ENCODE data around the gene ATAD1.

The ATAD1 gene

DNA sequence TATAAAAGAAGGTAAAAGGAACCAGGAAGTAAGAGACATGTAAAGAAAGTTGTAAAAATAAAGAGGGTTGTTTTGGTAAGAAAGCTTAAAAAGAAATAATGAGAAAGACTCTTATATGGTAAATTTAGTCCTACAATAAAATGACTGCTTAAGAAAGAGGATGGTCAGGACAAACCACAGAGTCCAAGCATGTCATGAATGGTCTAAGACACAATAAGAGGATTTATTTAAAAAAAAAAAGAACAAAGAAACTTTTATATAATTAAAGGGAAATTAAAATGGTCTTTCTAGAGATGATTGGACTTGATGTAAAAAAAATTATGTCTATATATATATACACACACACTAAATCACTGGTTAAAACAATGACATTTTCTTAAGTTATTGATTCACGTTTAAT is 18.2 kb downstream of the ATAD1 start:
- no peak overlapping the region for H3K4me3 ChIP-seq (ENCODE audit: low read depth, low read length)
- no peak for DNase-seq (ENCODE audit: low read depth)
- TF ChIP-seq, protein P1, sequence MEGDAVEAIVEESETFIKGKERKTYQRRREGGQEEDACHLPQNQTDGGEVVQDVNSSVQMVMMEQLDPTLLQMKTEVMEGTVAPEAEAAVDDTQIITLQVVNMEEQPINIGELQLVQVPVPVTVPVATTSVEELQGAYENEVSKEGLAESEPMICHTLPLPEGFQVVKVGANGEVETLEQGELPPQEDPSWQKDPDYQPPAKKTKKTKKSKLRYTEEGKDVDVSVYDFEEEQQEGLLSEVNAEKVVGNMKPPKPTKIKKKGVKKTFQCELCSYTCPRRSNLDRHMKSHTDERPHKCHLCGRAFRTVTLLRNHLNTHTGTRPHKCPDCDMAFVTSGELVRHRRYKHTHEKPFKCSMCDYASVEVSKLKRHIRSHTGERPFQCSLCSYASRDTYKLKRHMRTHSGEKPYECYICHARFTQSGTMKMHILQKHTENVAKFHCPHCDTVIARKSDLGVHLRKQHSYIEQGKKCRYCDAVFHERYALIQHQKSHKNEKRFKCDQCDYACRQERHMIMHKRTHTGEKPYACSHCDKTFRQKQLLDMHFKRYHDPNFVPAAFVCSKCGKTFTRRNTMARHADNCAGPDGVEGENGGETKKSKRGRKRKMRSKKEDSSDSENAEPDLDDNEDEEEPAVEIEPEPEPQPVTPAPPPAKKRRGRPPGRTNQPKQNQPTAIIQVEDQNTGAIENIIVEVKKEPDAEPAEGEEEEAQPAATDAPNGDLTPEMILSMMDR (IDR thresholded peaks at IDR 0.05; ENCODE audit: insufficient read depth, low read depth, low read length, missing control alignments): no peak

DNA sequence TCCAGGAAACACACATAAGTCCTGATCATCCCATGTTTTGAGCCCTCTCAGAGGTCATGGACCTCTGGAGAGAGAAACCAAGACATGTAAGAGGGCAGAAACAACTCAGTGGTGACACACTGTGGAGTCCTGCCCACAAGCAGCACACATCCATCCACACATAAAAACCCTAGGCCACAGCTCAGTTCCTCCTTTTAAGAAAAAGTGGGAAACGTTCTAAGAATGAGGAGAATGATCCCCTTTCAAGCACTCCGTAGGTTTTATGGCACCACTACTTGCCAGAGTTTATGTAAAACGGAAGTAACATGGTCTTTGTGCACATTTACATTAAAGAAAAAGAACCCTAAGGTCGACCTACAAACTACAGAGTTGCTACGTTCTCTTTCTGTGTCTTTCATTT is 19.9 kb downstream of the ATAD1 start:
- no peak for DNase-seq (ENCODE audit: low read depth)
- no peak overlapping the region for H3K4me3 ChIP-seq (ENCODE audit: low read depth, low read length)
- TF ChIP-seq, protein P1 (IDR thresholded peaks at IDR 0.05; ENCODE audit: insufficient read depth, low read depth, low read length, missing control alignments): no peak

DNA sequence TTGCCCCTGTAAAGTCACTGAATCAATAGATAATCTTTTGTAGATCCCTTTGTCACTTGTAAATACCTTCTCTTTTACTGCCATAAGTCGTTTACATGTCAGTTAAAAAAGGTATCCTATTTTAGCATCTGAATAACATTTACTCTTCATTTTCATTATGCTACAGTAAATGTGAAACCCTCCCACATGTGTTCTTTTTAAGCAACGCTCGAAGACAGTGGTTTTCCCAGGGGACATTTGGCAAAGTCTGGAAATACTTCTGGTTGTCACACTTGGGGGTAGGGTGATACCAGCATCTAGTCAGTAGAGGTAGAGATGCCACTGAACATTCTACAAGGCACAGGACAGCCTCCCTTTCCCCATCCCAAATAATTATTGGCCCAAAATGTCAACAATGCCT is 23.7 kb downstream of the ATAD1 start:
- H3K4me3 ChIP-seq (ENCODE audit: low read depth, low read length): no peak overlapping the region
- TF ChIP-seq, protein P1 (IDR thresholded peaks at IDR 0.05; ENCODE audit: insufficient read depth, low read depth, low read length, missing control alignments): no peak
- DNase-seq (ENCODE audit: low read depth): peak; percentile 50

DNA sequence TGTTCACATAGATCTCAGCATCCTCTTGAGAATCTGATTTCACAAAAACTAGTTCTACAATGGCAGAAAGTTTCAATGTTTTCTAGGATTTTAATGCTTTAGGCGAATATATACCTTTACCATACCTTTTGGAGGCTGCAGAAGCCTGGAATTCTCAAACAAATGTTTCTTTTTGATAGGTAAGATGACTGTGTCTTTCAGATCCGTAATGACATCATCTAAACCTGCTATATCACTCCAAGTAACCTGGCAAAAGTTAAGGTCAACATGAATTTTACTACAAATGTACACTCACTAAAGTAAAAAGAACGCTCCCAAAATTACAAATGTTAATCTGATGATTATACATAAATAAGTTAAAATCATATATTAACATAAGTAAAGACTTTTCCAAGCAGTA is 27.8 kb downstream of the ATAD1 start:
- TF ChIP-seq, protein P1 (IDR thresholded peaks at IDR 0.05; ENCODE audit: insufficient read depth, low read depth, low read length, missing control alignments): no peak
- no peak for DNase-seq (ENCODE audit: low read depth)
- no peak overlapping the region for H3K4me3 ChIP-seq (ENCODE audit: low read depth, low read length)

DNA sequence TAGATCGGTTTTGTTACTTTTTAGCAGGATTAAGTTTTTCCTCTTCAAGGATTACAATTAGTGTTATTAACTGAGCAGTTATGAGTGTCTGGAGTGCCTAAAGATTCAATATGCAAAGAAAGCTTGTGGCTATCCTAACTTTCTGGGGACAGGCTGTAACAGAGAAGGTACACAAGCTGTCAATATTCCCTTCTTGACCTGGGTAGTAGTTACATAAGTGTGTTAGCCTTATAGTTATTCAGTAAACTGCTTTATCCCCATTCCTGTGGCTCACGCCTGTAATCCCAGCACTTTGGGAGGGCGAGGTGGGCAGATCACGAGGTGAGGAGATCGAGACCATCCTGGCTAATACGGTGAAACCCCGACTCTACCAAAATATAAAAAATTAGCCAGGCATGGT is 31.6 kb downstream of the ATAD1 start:
- TF ChIP-seq, protein P1 (IDR thresholded peaks at IDR 0.05; ENCODE audit: insufficient read depth, low read depth, low read length, missing control alignments): no peak
- DNase-seq (ENCODE audit: low read depth): no peak
- no peak overlapping the region for H3K4me3 ChIP-seq (ENCODE audit: low read depth, low read length)

DNA sequence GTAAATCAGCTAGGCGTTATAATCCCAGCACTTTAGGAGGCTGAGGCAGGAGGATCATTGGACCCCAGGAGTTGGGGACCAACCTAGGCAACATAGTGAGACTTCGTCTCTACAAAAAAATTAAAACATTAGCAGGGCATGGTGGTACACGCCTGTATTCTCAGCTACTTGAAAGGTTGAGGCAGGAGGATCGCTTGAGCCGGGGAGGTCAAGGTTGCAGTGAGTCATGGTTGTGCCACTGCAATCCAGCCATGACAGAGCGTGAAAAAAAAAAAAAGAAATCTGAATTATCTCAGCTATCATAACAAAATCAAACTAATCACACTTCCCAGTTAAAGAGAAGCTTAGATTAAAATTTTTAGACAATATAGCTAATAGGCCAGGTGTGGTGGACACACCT is 35.3 kb downstream of the ATAD1 start:
- no peak for DNase-seq (ENCODE audit: low read depth)
- TF ChIP-seq, protein P1 (IDR thresholded peaks at IDR 0.05; ENCODE audit: insufficient read depth, low read depth, low read length, missing control alignments): no peak
- no peak overlapping the region for H3K4me3 ChIP-seq (ENCODE audit: low read depth, low read length)

DNA sequence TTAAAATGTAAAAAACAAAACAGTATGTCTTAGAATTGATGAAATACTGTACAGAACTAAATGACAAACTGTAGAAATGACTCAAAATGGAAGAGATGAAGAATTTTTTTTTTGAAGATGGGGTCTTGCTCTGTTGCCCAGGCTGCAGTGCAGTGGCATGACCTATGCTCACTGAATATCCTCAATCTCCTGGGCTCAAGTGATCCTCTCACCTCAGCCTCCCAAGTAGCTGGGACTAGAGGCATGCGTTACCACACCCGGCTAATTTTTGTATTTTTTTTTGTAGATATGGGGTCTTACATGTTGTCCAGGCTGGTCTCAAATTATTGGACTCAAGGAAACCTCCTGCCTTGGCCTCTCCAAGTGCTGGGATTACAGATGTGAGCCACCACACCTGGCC is 36.5 kb downstream of the ATAD1 start:
- H3K4me3 ChIP-seq (ENCODE audit: low read depth, low read length): no peak overlapping the region
- no peak for DNase-seq (ENCODE audit: low read depth)
- TF ChIP-seq, protein P1 (IDR thresholded peaks at IDR 0.05; ENCODE audit: insufficient read depth, low read depth, low read length, missing control alignments): no peak

Data from GM12865 (cell line).